Keratinocyte (primary cell): ENCODE data around the gene KIFC3. TPM values are rescaled to one million over a fixed set of nuclear protein-coding genes. Genes with fewer than 3 reads are reported as not detected.

Experiments used
- DNase-seq: peaks from one replicate; pipeline ENCODE4 v3.0.0-alpha.2; 2011; ENCODE audit warnings: low read depth, missing footprints, low spot score
- FAIRE-seq: peaks from 2 replicates; lab custom pipeline; 2011; peaks lifted over from hg19 to GRCh38; lab: Jason Lieb, UNC
- H2AFZ ChIP-seq: 2 replicates; pipeline ENCODE4 v1.6.0; 2012; ENCODE audit warnings: low read length, control low read depth, inconsistent platforms; ENCODE audit not compliant: control insufficient read depth
- H3K27ac ChIP-seq: 2 replicates; pipeline ENCODE4 v1.5.1; 2011; ENCODE audit warnings: low read length; ENCODE audit not compliant: control insufficient read depth, insufficient read depth
- H3K27me3 ChIP-seq: 3 replicates; pipeline ENCODE4 v1.6.0; 2011; ENCODE audit warnings: low read length; ENCODE audit not compliant: control insufficient read depth, insufficient read depth; ENCODE audit errors: extremely low read depth
- H3K36me3 ChIP-seq, 2 experiments: 2 replicates in 1 of 2; 3 replicates in 1 of 2; pipeline ENCODE4 v1.5.1; 2011; ENCODE audit warnings: low read length in 2 of 2, mild to moderate bottlenecking in 1 of 2; ENCODE audit not compliant: control insufficient read depth in 2 of 2, insufficient read depth in 2 of 2; ENCODE audit errors: extremely low read depth in 1 of 2
- H3K4me1 ChIP-seq: 3 replicates; pipeline ENCODE4 v1.5.1; 2011; ENCODE audit warnings: low read length; ENCODE audit not compliant: control insufficient read depth, insufficient read depth; ENCODE audit errors: extremely low read depth
- H3K4me2 ChIP-seq: 3 replicates; pipeline ENCODE4 v1.6.0; 2011; ENCODE audit warnings: low read depth, low read length; ENCODE audit not compliant: control insufficient read depth, insufficient read depth; ENCODE audit errors: extremely low read depth
- H3K4me3 ChIP-seq, 3 experiments: fragments of 200-600 bp in 1 of 3; sonication (generic) in 1 of 3; 2 replicates in 2 of 3; 3 replicates in 1 of 3; pipeline ENCODE4 v1.5.1; 2011 to 2016; ENCODE audit warnings: low read length in 3 of 3, mild to moderate bottlenecking in 3 of 3, control low read depth in 2 of 3, inconsistent platforms in 1 of 3, low read depth in 1 of 3, mixed read lengths in 1 of 3, mixed run types in 1 of 3, moderate library complexity in 1 of 3; ENCODE audit not compliant: control insufficient read depth in 2 of 3, insufficient read depth in 2 of 3; ENCODE audit errors: extremely low read depth in 1 of 3
- H3K79me2 ChIP-seq: 2 replicates; pipeline ENCODE4 v1.6.0; 2012; ENCODE audit warnings: low read length; ENCODE audit not compliant: control insufficient read depth, insufficient read depth
- H3K9ac ChIP-seq: 3 replicates; pipeline ENCODE4 v1.6.0; 2011; ENCODE audit warnings: low read length; ENCODE audit not compliant: control insufficient read depth, insufficient read depth; ENCODE audit errors: extremely low read depth
- H3K9me1 ChIP-seq: 3 replicates; pipeline ENCODE4 v1.6.0; 2011; ENCODE audit warnings: low read length; ENCODE audit not compliant: control insufficient read depth, insufficient read depth; ENCODE audit errors: extremely low read depth
- H3K9me3 ChIP-seq: 2 replicates; pipeline ENCODE4 v1.5.1; 2012; ENCODE audit warnings: low read depth, low read length; ENCODE audit not compliant: control insufficient read depth
- H4K20me1 ChIP-seq: 3 replicates; pipeline ENCODE4 v1.6.0; 2011; ENCODE audit warnings: low read length; ENCODE audit not compliant: control insufficient read depth, insufficient read depth; ENCODE audit errors: extremely low read depth
- CTCF ChIP-seq, 3 experiments: IDR thresholded peaks in 1 of 3; conservative IDR thresholded peaks in 1 of 3; optimal IDR thresholded peaks in 1 of 3; 2 replicates in 2 of 3; 3 replicates in 1 of 3; pipeline versions ENCODE3 to v1.5.1; 2011; ENCODE audit warnings: low read length in 3 of 3, mild to moderate bottlenecking in 3 of 3, moderate library complexity in 2 of 3, control low read depth in 1 of 3, inconsistent platforms in 1 of 3; ENCODE audit not compliant: insufficient read depth in 2 of 3; ENCODE audit errors: extremely low read depth in 1 of 3
- EZH2 ChIP-seq: IDR thresholded peaks from one replicate; pipeline ENCODE4 v1.6.1; 2012; ENCODE audit warnings: inconsistent platforms, mild to moderate bottlenecking, low read length, moderate library complexity
- dilution Hi-C: fragments of 300-500 bp; cut with MboI; formaldehyde crosslinking; loops from one replicate; pipeline ENCODE4 v1.7.0; 2020; ENCODE audit warnings: low sequenced_read_pairs; ENCODE audit not compliant: extremely low pct_ligation_motif_present
- polyA plus RNA-seq, 5 experiments: library from polyadenylated mRNA; depleted of rRNA in 3 of 5; stranded (reverse) in 3 of 5; stranded (forward) in 1 of 5; unstranded in 1 of 5; fragments of >200 nt; gene quantifications; 1 replicate in 1 of 5; 2 replicates in 3 of 5; 3 replicates in 1 of 5; pipeline versions ENCODE4 v1.2.1 to v1.2.3, GENCODE V29; 2011 to 2012; ENCODE audit warnings: missing spikeins in 2 of 5, low read depth in 1 of 5, low replicate concordance in 1 of 5

KIFC3 gene
- polyA plus RNA-seq, 1 donor (not counting 4 experiments of a cell fraction or from before 2014, with no cell fraction given), result 22.7 TPM

GRCh38 chr16:57773019-57773418 lies 29.3 kb downstream of the KIFC3 start:
- H3K4me1 ChIP-seq, result no peaks in the 10 kb centered on the region
- H3K9ac ChIP-seq, result no peak overlapping the region
- H3K27me3 ChIP-seq, result no peaks in the 10 kb centered on the region
- H2AFZ ChIP-seq, result no peak overlapping the region
- dilution Hi-C loops, result no loop called here
- peaks cover 31 to 44% of the 10 kb centered on the region in 2 experiments for H3K36me3 ChIP-seq
- H4K20me1 ChIP-seq, result no peaks in the 10 kb centered on the region
- FAIRE-seq, result no peak
- DNase-seq, result no peak
- H3K9me3 ChIP-seq, result no peaks in the 10 kb centered on the region
- no peak overlapping the region for H3K4me2 ChIP-seq
- TF ChIP-seq EZH2 (no peak), CTCF (optimal IDR thresholded peaks at IDR 0.05 in 1 of 3, IDR thresholded peaks at IDR 0.05 in 1 of 3, conservative IDR thresholded peaks at IDR 0.05 in 1 of 3; ENCODE audit: extremely low read depth in 1 of 3, insufficient read depth in 2 of 3, low read length in 3 of 3) (no peak)
- H3K4me3 ChIP-seq, result no peak overlapping the region
- no peaks in the 10 kb centered on the region for H3K9me1 ChIP-seq
- no peak overlapping the region for H3K27ac ChIP-seq
- H3K79me2 ChIP-seq, result no peaks in the 10 kb centered on the region

GRCh38 chr16:57771141-57771785 lies 31.0 kb downstream of the KIFC3 start:
- H3K36me3 ChIP-seq, result peaks cover 32 to 50% of the 10 kb centered on the region in 2 experiments
- H3K9ac ChIP-seq, result no peak overlapping the region
- H3K27me3 ChIP-seq, result no peaks in the 10 kb centered on the region
- H2AFZ ChIP-seq, result no peak overlapping the region
- H3K4me3 ChIP-seq, result no peak overlapping the region
- H3K4me2 ChIP-seq, result no peak overlapping the region
- no peaks in the 10 kb centered on the region for H3K4me1 ChIP-seq
- no peaks in the 10 kb centered on the region for H3K9me1 ChIP-seq
- dilution Hi-C loops, result no loop called here
- H3K79me2 ChIP-seq, result no peaks in the 10 kb centered on the region
- H4K20me1 ChIP-seq, result no peaks in the 10 kb centered on the region
- no peak for TF ChIP-seq CTCF (optimal IDR thresholded peaks at IDR 0.05 in 1 of 3, IDR thresholded peaks at IDR 0.05 in 1 of 3, conservative IDR thresholded peaks at IDR 0.05 in 1 of 3; ENCODE audit: extremely low read depth in 1 of 3, insufficient read depth in 2 of 3, low read length in 3 of 3)
- no peaks in the 10 kb centered on the region for H3K9me3 ChIP-seq
- FAIRE-seq, result no peak
- DNase-seq, result no peak
- H3K27ac ChIP-seq, result no peak overlapping the region
